ENCODE measurements around the gene LIPG. TPM values are rescaled to one million over a fixed set of nuclear protein-coding genes. Genes with fewer than 3 reads are reported as not detected.

The LIPG gene
- total RNA-seq, 2 experiments from 2014 or later, result 0.15 TPM; not detected in 1

GRCh38 chr18:49525981-49526380, 35.9 kb upstream of the LIPG start:
- Mint-ChIP-seq H3K27ac (no peak overlapping the region), H3K4me3 (no peak overlapping the region), H3K4me1 (no peaks in the 10 kb centered on the region), H3K9me3 (no peaks in the 10 kb centered on the region), H3K36me3 (ENCODE audit: low read depth) (no peaks in the 10 kb centered on the region), H3K27me3 (peaks cover 8% of the 10 kb centered on the region)
- ChIA-PET CTCF (no interaction called here), POLR2A (no interaction called here)
- DNase-seq, result no peak

- Mint-ChIP-seq H3K27me3 (peaks cover 8% of the 10 kb centered on the region), H3K4me1 (no peaks in the 10 kb centered on the region), H3K27ac (no peak overlapping the region), H3K36me3 (ENCODE audit: low read depth) (no peaks in the 10 kb centered on the region), H3K9me3 (no peaks in the 10 kb centered on the region), H3K4me3 (no peak overlapping the region)
- ChIA-PET CTCF (no interaction called here), POLR2A (no interaction called here)
- no peak for DNase-seq
Observed at GRCh38 chr18:49527631-49528327, 34.1 kb upstream of the LIPG start.

GRCh38 chr18:49529596-49529995, 32.3 kb upstream of the LIPG start:
- H3K36me3 Mint-ChIP-seq (ENCODE audit: low read depth), result no peaks in the 10 kb centered on the region
- POLR2A ChIA-PET, result no interaction called here
- peaks cover 1% of the 10 kb centered on the region for H3K9me3 Mint-ChIP-seq
- no peaks in the 10 kb centered on the region for H3K4me1 Mint-ChIP-seq
- no peak for DNase-seq
- no peak overlapping the region for H3K27ac Mint-ChIP-seq
- H3K4me3 Mint-ChIP-seq, result no peak overlapping the region
- H3K27me3 Mint-ChIP-seq, result peaks cover 12% of the 10 kb centered on the region
- CTCF ChIA-PET, result interaction anchor here (0.6 kb wide), 1 partner anchor 236 kb away, joined by 3 read pairs; no protein-coding TSS in a partner anchor

GRCh38 chr18:49531678-49532153, 30.1 kb upstream of the LIPG start:
- Mint-ChIP-seq H3K27me3 (peaks cover 25% of the 10 kb centered on the region), H3K27ac (no peak overlapping the region), H3K36me3 (ENCODE audit: low read depth) (no peaks in the 10 kb centered on the region), H3K9me3 (peaks cover 6% of the 10 kb centered on the region), H3K4me1 (no peaks in the 10 kb centered on the region), H3K4me3 (no peak overlapping the region)
- no peak for DNase-seq
- CTCF ChIA-PET, result interaction anchor here (0.7 kb wide), 1 partner anchor 439 kb away, joined by 3 read pairs; no protein-coding TSS in a partner anchor
- POLR2A ChIA-PET, result no interaction called here

GRCh38 chr18:49534846-49535601, 26.8 kb upstream of the LIPG start:
- Mint-ChIP-seq H3K4me1 (no peaks in the 10 kb centered on the region), H3K27me3 (peaks cover 18% of the 10 kb centered on the region), H3K9me3 (peaks cover 6% of the 10 kb centered on the region), H3K36me3 (ENCODE audit: low read depth) (no peaks in the 10 kb centered on the region), H3K27ac (no peak overlapping the region), H3K4me3 (no peak overlapping the region)
- CTCF ChIA-PET, result no interaction called here
- DNase-seq, result no peak
- POLR2A ChIA-PET, result no interaction called here

- ChIA-PET POLR2A (no interaction called here), CTCF (no interaction called here)
- H3K4me1 Mint-ChIP-seq, result no peaks in the 10 kb centered on the region
- H3K4me3 Mint-ChIP-seq, result no peak overlapping the region
- H3K36me3 Mint-ChIP-seq (ENCODE audit: low read depth), result no peaks in the 10 kb centered on the region
- H3K27me3 Mint-ChIP-seq, result peaks cover 18% of the 10 kb centered on the region
- no peak overlapping the region for H3K27ac Mint-ChIP-seq
- H3K9me3 Mint-ChIP-seq, result peaks cover 6% of the 10 kb centered on the region
- no peak for DNase-seq
Observed at GRCh38 chr18:49537232-49537896, 24.5 kb upstream of the LIPG start.

- Mint-ChIP-seq H3K27me3 (peaks cover 12% of the 10 kb centered on the region), H3K27ac (no peak overlapping the region), H3K9me3 (no peaks in the 10 kb centered on the region), H3K36me3 (ENCODE audit: low read depth) (no peaks in the 10 kb centered on the region), H3K4me3 (no peak overlapping the region), H3K4me1 (no peaks in the 10 kb centered on the region)
- DNase-seq, result no peak
- ChIA-PET CTCF (no interaction called here), POLR2A (no interaction called here)
Observed at GRCh38 chr18:49544362-49544761, 17.5 kb upstream of the LIPG start.

- CTCF ChIA-PET, result no interaction called here
- no peak for DNase-seq
- POLR2A ChIA-PET, result no interaction called here
- no peaks in the 10 kb centered on the region for H3K9me3 Mint-ChIP-seq
- H3K27ac Mint-ChIP-seq, result no peak overlapping the region
- H3K4me1 Mint-ChIP-seq, result no peaks in the 10 kb centered on the region
- H3K27me3 Mint-ChIP-seq, result peaks cover 12% of the 10 kb centered on the region
- H3K4me3 Mint-ChIP-seq, result no peak overlapping the region
- no peaks in the 10 kb centered on the region for H3K36me3 Mint-ChIP-seq (ENCODE audit: low read depth)
Observed at GRCh38 chr18:49546278-49546677, 15.6 kb upstream of the LIPG start.

- ChIA-PET CTCF (no interaction called here), POLR2A (no interaction called here)
- Mint-ChIP-seq H3K4me3 (no peak overlapping the region), H3K9me3 (no peaks in the 10 kb centered on the region), H3K27me3 (peaks cover 15% of the 10 kb centered on the region), H3K36me3 (ENCODE audit: low read depth) (no peaks in the 10 kb centered on the region), H3K4me1 (no peaks in the 10 kb centered on the region), H3K27ac (no peak overlapping the region)
- no peak for DNase-seq
Observed at GRCh38 chr18:49546719-49547273, 15.1 kb upstream of the LIPG start.

- Mint-ChIP-seq H3K9me3 (no peaks in the 10 kb centered on the region), H3K4me1 (no peaks in the 10 kb centered on the region), H3K4me3 (no peak overlapping the region), H3K27ac (no peak overlapping the region), H3K27me3 (peaks cover 16% of the 10 kb centered on the region), H3K36me3 (ENCODE audit: low read depth) (no peaks in the 10 kb centered on the region)
- DNase-seq, result no peak
- CTCF ChIA-PET, result interaction anchor here (1.1 kb wide), 1 partner anchor 312 kb away, joined by 3 read pairs; no protein-coding TSS in a partner anchor
- POLR2A ChIA-PET, result no interaction called here
Observed at GRCh38 chr18:49547701-49548100, 14.2 kb upstream of the LIPG start.

GRCh38 chr18:49548229-49548636, 13.6 kb upstream of the LIPG start:
- Mint-ChIP-seq H3K27me3 (peaks cover 20% of the 10 kb centered on the region), H3K27ac (no peak overlapping the region), H3K36me3 (ENCODE audit: low read depth) (no peaks in the 10 kb centered on the region), H3K4me1 (no peaks in the 10 kb centered on the region), H3K9me3 (no peaks in the 10 kb centered on the region), H3K4me3 (no peak overlapping the region)
- DNase-seq, result no peak
- CTCF ChIA-PET, result interaction anchor here (1.1 kb wide), 1 partner anchor 312 kb away, joined by 3 read pairs; no protein-coding TSS in a partner anchor
- POLR2A ChIA-PET, result no interaction called here

GRCh38 chr18:49550621-49551339, 11.1 kb upstream of the LIPG start:
- CTCF ChIA-PET, result no interaction called here
- POLR2A ChIA-PET, result no interaction called here
- Mint-ChIP-seq H3K9me3 (no peaks in the 10 kb centered on the region), H3K4me3 (no peak overlapping the region), H3K27ac (no peak overlapping the region), H3K4me1 (no peaks in the 10 kb centered on the region), H3K27me3 (peaks cover 26% of the 10 kb centered on the region), H3K36me3 (ENCODE audit: low read depth) (no peaks in the 10 kb centered on the region)
- DNase-seq, result no peak
